Endothelial cell of umbilical vein (primary cell): ENCODE measurements around the gene VSTM4.

Experiments used
- EZH2 ChIP-seq: IDR thresholded peaks from 2 replicates; pipeline ENCODE4 v1.6.1; 2012; ENCODE audit warnings: borderline replicate concordance, low read depth, mild to moderate bottlenecking, moderate library complexity, low read length, inconsistent platforms; ENCODE audit not compliant: severe bottlenecking
- MYC ChIP-seq: IDR thresholded peaks from one replicate; pipeline ENCODE4 v1.6.1; 2011; ENCODE audit warnings: mild to moderate bottlenecking, low read depth, low read length
- POLR2A ChIP-seq: IDR thresholded peaks from 2 replicates; pipeline ENCODE4 v1.6.1; 2012; ENCODE audit warnings: low read depth, mild to moderate bottlenecking, control low read depth, low read length

DNA sequence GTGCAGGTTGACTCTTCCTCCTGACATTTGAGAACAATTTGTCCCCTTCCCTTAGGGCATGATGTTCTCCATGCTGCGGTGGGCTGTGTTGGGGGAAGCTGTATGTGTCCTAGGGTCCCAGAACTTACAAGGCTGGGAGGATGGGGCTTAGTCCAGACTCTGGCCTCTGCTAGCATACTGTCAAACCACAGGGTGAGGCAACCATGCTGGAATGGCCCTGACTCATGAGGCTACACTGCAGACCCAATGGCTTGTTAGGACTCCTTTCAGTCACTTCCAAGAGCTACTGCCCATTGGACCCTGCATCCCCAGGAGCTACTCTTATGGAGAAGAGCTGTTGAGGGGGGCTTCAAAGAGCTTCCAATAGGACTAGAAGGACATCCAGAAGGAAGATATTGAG, 38.6 kb upstream of the VSTM4 start:
- no peak for TF ChIP-seq POLR2A
- TF ChIP-seq MYC = no peak
- TF ChIP-seq EZH2 = no peak
